SH-SY5Y (cell line): ENCODE measurements around the gene VENTX.

Experiments used
- GATA2 ChIP-seq: IDR thresholded peaks from 2 replicates; pipeline ENCODE4 v1.6.1; 2011; ENCODE audit warnings: mild to moderate bottlenecking, low read depth, low read length
- GATA3 ChIP-seq: IDR thresholded peaks from 2 replicates; pipeline ENCODE4 v1.6.1; 2011; ENCODE audit warnings: low read depth, mild to moderate bottlenecking, low read length, moderate library complexity

- no peak for TF ChIP-seq GATA3
- no peak for TF ChIP-seq GATA2
Measured at GRCh38 chr10:133203652-133204195, 33.9 kb upstream of the VENTX start.
